Bone marrow (tissue), 2 donors: ENCODE results near the gene CASKIN1.

ENCODE experiments used
- DNase-seq, 2 donors: peaks; one replicate each; lab custom pipeline; 2025; lab: John Stamatoyannopoulos, UW

Gene CASKIN1

DNA sequence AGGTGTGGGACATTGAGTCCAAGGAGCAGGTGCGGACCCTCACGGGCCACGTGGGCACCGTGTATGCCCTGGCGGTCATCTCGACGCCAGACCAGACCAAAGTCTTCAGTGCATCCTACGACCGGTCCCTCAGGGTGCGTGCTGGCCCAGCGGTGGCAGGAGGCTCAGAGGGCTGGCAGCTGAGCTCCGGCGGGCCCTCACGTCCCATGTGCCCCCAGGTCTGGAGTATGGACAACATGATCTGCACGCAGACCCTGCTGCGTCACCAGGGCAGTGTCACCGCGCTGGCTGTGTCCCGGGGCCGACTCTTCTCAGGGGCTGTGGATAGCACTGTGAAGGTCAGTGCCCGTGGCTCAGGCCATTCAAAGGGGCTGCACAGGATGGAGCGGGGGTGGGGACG, 20.4 kb downstream of the CASKIN1 start:
- DNase-seq: no peak

DNA sequence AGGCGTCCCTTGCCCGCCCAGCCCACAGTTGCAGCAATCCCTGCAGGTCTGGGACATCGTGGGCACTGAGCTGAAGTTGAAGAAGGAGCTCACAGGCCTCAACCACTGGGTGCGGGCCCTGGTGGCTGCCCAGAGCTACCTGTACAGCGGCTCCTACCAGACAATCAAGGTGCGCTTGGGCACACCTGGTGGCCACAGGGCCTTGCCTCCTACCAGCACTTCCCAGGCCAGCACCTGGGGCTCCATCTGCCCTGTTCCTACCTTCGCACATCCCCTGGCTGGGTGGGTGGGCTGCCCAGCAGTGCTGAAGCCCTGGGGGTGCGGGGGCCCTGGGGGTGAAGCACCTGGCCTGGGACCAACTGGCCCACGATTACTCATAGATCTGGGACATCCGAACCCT, 21.0 kb downstream of the CASKIN1 start:
- no peak for DNase-seq

DNA sequence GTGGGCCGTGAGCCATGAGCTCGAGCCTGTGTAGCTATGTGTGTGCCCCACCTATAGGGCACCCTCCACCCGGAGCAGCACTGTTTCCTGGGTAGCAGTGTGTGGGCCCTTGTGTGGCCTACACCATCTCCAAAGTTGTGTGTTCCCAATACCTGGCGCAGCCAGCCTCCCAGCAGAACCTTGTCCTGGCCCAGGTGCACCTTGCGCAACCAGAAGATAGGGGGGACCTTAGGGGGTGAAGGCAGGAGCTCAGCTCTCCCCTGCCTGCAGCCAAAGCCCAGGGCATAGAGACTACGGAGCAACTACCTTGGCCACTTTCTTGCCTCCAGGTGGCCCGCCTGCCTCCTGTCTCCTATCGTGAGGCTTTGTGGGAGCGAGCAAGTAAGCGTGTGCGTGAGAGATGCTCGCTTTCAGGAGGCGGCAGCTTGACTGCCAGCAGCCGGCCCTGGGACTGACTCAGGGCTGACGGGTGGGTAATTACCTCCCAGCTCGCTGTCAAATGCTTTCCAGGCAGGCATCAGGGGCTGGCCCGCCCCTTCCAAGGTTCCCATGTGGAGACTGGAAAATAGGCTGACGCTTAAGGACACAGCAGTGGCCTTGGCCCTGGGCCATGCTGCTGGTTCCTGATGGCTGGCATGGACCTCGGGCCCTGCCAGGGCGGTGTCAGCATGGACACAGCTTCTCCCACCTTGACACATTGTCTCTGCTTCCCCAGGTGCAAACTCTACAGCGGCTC, 21.8 kb downstream of the CASKIN1 start:
- no peak for DNase-seq

DNA sequence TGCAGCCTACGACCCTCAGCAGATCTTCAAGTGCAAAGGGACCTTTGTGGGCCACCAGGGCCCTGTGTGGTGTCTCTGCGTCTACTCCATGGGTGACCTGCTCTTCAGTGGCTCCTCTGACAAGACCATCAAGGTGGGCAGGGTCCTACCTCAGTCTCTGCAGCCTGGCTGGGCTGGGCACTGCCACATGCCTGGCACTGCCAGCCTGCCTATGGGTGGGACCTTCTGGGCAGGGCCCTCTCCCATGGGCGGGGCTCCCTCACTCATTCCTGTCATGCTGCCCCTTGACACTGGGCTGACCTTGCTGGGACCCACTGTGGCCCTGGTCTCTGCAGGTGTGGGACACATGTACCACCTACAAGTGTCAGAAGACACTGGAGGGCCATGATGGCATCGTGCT, 22.5 kb downstream of the CASKIN1 start:
- DNase-seq: no peak

DNA sequence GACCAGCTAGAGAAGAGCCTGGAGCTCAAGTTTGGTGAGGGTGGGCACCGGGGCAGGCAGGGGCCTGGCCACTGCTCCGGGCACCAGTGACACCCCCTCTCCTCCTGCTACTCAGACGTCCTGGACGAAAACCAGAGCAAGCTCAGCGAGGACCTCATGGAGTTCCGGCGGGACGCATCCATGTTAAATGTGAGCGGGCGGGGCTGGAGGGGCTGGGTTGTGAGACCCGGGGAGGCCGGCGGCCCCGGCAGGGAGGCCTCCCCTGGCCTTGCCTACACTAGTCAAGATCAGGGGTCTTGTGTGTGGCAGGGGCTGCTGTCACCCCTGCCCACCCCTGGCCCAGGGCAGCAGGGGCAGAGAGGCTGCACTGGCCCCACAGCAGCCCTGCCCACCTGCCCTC, 23.0 kb downstream of the CASKIN1 start:
- DNase-seq: no peak

DNA sequence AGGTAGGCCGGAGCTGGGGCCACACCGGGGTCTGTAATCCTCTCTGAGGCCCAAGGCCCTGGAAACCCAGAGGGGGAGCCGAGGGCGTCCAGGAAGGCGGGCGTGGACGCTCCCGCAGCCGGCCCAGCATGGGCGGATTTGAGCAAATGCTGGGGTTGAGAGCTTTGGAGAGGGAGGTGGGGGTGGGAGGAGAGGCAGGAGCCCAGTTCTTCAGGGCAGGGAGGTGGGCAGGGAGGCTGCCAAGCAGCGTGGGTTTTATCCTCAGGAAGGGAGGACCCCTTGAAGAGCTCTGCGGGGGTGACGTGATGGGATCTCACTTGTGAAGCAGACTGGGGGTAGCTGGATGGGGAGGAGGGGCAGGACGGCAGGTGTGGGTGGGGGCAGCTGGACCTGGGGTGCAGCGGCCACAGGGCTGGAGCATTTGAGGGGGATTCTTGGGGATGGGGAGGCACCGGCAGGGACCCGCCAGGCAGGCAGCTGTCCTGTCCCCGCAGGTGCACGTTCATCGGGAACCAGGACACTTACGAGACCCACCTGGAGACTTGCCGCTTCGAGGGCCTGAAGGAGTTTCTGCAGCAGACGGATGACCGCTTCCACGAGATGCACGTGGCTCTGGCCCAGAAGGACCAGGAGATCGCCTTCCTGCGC, 23.6 kb downstream of the CASKIN1 start:
- no peak for DNase-seq

DNA sequence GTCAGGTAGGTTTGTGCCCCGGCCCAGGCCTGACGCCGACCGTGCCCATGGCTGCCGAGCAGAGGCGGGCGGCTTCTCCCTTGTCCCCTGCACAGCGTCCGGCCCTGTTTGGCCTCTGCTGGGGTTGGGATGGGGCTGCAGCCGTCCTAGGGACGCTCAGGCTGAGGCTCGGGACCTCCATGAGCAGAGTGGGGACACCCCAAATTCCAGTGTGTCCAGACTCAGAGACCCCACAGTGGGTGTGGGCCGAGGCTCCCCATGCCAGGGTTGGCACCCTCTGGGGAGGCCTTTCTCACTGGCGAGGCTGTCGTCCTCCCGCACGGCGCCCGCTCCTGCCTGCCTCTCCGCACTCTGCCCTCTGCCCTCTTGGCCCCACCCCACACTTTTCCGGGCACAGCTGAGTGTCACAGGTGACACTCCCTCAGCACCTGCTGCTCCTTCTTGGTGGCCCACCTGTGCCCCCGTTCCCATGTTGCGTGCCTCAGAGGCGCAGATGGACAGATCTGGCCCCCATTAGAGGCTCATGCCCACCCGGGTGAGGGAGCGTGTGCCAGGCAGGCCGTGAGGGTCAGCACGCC, 24.7 kb downstream of the CASKIN1 start:
- no peak for DNase-seq

DNA sequence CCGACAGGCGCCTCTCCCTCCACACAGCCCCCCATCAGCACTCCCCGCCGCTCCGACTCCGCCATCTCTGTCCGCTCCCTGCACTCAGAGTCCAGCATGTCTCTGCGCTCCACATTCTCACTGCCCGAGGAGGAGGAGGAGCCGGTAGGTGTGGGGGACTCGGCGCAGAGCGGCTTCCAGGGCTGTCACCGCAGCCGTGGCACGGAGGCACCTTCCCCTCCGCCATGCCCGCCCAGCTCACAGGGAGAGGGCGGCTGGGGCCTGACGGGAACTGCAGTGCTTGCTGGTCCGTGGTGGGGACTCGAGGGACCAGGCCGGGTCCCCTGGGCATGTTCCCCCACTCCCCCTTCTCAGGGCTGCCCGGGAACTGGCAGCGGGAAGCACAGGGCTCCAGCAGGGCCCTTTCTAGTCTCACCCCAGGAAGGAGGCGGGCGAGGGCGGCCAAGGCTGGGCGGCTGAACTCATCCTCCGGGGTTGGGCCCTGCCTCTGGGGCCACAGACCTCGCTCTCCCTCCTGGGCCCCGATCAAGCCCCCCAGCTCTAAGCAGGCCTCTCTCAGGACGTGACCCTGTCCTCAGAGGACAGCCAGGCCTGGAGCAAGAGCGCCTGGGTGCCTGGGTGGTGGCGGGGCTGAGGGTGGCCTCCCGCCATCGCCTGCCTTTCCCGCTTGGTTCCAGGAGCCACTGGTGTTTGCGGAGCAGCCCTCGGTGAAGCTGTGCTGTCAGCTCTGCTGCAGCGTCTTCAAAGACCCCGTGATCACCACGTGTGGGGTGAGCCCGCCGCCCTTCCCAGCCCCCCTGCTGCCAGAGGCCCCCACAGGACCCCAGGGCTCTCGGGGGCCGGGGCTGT, 25.6 kb downstream of the CASKIN1 start:
- DNase-seq: no peak

DNA sequence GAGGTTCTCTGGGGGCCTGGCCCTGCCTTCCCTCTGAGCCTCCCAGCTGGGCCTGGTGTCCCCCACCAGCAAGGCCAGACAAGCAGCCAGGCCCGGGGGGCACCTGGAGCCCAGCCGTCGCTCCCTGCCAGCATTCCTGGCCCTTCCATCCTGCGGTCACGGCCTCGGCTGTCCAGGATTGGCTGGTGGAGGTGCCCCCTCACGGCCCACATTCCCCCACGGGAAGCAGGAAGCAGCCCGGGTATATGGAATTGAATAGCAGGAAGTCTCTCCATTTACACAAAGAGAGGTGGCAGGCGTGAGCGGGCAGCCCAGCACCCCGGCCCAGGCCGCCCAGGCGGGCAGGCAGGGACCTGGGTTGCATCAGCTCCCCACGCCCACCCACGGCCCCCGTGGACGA, 26.3 kb downstream of the CASKIN1 start:
- DNase-seq: no peak

DNA sequence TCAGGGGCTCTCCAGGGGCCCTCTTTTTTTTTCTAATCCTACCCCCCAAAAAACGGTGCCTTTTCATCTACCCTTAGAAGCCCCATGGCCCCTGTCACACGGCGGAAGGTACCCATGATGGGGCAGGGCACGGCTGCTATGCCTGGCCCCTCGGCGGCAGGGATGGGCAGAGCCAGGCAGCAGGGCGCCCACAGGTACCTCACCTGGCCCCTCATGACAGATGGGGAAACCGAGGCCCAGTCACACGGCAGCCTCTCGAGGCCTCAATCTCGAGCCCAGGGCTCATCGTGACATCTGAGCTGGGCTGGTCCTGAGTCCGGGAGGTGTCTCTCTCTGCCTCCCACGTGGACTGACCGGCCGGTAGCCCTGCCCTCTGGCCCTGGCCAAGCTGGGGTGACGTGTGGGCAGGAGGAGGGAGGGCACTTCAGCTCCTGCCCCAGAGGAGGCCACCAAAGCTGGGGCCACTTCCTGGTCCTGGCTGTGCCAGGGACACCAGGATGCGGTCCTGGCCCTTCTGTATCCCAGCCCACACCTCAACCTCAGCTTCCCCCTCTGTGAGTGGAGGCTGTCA, 29.3 kb downstream of the CASKIN1 start:
- no peak for DNase-seq

DNA sequence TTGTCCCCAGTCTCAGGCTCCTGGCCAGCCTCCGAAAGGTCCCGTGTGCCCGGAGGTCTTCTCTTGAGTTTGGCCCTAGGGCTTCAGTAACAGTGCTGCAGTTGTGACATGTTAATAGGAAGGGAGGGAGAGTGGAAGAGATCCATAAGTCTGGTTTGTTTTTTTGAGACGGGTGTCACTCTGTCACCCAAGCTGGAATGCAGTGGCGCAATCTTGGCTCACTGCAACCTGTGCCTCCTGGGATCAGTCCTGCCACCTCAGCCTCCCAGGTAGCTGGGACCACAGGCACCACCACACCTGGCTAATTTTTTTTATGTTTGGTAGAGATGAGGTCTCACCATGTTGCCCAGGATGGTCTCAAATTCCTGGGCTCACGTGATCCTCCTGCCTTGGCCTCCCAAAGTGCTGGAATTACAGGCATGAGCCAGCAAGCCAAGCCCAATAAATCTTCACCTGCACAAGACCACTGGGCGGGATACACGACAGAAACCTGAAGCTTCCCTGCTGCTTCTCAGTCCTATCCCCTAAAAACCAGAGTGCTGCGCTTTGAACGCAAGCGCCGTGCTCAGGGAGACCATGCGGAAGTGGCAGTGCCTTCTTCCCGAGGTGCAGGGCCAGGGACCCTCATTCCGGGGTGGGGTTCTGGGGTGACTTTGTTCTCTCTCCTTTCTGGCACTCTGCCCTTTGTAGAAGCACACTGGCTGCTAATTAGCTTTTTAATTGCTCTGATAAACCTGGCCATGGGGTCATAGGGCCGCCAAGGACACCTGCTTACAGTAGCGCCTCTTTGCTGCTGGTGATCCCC, 29.9 kb downstream of the CASKIN1 start:
- DNase-seq: no peak

DNA sequence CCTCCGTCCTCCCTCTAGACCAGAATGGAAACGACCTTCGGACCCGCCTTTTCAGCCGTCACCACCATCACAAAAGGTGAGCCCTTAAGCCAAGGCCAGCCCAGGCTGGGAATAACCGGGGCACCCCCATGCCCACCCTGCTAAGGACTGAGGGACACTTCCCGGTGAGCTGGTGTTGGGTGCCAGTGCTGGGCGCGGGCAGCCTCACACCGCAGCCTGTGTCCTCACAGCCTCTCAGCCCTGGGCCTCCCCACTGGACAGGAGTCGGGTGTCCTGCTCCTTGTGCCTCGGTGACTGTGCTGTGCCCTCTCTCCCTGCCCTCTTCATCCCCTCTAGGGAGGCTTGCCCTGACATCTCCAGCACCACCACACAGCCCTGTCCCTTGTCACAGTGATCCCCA, 30.5 kb downstream of the CASKIN1 start:
- no peak for DNase-seq

DNA sequence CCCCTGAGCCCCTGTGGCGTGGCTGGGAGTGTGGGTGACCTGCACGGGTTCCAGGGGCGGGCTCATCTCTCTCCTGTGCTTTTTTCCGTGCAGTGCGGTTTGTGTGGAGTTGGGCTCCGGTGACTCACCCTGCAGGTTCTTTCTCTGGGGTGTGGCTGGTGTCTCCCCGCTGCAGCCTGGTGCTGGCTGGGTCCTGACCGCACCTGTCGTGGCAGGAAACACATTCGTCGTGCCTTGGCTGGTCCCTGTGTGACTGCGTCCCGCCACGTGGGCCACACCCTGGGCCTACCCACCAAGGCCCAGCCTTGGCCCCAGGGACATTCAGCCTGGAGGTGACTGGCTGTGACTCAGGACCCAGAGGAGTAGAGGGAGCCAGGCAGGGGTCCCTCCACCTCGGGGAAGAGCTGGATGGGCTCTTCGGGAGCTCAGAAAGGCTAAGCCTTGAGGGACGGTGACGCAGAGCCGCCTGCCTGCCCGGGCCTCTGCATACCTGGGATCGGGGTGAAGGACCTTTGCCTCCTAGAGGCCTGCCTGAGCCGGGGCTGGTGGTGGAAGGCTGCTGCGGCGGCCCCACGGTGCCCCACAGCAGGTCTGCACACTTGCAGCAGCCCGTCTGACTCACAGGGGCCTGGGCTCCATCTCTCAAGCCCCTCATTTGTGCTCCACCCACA, 33.1 kb downstream of the CASKIN1 start:
- no peak for DNase-seq

DNA sequence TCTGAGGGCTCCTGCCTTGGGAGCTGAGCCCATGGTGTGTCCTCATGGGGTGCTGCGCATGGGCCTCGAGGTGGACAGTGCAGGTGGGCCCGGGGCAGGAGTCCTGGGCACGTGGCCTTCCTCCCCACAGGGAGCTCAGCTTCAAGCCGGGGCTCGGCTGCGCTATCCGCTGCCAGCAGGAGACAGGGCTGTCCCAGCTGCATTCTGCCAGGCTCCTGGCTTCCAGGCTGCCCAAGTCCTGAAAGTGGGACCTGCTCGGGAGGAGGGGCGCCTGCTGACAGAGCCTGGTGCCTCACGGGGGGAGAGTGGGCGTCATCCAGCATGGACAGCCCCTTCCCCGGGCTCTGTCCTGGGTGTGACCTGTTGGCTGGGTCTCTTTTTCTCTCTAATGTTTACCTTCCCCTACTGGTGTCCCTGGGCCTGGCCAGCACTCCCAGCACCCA, 33.7 kb downstream of the CASKIN1 start:
- DNase-seq: no peak

DNA sequence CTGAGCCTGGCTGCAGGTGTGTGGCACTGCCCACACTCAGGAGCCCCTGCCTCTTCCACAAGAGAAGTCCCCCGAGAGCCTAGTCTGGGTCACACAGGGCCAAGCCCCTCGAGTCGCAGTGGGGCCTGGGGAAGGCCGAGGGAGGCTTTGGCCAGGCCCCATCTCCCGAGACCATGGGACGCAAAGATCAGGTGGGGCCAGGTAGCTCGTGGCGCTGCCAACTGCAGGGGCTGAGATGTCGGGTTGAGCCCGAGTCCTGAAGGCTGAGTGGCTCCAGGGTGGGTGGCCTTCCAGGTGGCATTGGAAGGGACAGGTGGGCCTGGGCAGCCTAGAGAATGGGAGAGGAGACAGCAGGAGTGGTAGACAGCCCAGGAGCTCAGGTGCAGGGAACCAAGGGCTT, 34.5 kb downstream of the CASKIN1 start:
- DNase-seq: no peak

DNA sequence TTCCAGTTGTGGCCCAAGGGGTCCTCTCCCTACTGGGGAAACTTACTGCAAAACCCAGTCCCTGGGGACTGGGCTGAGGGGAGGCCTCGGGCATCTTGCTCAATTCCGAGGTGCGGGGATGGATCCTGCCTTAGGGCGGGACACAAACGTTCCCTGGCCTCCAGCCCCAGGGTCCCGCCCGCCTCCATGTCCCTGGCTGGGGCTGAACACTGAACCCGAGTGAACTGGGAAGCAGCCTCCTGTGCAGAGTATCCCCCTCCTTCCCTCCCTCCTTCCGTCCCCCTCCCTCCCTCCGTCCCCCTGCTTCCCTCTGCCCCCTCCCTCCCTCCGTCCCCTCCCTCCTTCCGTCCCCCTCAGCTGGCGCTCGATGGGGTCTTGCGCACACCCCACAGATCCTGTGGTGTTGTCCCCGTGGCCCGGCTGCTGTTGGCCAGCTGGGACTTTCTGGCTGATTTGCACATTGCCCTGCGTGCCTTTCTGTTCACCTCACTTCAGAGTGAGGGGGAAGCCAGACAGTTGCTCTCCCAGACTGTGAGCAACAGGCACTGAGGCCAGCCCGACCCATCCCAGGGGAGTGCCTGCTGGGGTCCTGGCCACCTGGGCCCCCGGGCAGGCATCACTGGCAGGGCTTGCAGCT, 35.4 kb downstream of the CASKIN1 start:
- no peak for DNase-seq

DNA sequence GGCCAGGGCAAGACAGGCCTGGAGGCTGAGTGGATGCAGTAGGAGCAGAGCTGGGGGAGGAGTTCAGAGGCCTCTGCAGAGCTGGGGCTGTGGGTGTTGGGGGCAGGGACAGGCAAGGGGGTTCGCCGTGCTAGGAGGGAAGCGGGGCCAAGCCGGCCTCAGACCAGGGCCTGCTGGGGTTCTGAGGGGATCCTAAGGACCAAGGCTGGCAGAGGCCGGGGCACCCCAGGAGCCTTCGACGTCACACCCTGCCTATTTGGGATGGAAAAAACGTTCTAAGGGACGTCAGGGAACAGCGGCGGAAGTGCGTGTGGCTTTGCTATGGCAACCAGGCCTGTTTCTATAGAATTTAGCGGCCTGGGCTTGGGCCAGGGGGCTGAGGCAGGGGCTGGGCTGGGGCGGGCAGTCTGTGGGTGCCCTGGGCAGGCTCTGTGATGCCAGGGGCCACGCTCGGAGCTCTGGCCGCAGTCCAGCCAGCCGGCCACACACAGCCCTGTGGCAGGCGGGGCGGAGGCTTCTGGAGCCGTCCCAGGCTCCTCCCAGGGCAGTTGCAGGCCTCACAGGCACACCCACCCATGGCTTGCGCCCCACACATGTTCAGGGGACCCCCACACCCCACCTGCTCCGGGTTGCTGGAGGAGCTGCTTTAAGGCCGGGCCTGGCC, 37.1 kb downstream of the CASKIN1 start:
- DNase-seq: no peak

DNA sequence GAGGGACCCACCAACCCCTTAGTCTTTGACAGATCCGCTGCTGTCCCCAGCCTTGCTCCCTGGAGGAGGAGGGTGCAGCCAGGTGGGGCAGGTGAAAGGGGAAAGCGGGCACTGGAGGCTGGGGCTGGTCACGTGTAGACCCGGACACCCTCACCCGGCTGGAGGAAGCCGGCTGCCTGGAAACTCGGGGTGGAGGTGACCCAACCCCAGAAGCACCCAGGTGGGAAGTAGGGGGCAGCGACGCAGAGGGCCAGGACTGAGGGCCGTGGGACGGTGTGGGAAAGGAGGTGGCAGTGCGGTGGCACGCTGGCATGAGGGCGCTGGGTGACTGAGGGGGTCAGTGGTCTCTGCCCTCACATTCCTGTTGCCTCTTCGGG, 38.2 kb downstream of the CASKIN1 start:
- no peak for DNase-seq

DNA sequence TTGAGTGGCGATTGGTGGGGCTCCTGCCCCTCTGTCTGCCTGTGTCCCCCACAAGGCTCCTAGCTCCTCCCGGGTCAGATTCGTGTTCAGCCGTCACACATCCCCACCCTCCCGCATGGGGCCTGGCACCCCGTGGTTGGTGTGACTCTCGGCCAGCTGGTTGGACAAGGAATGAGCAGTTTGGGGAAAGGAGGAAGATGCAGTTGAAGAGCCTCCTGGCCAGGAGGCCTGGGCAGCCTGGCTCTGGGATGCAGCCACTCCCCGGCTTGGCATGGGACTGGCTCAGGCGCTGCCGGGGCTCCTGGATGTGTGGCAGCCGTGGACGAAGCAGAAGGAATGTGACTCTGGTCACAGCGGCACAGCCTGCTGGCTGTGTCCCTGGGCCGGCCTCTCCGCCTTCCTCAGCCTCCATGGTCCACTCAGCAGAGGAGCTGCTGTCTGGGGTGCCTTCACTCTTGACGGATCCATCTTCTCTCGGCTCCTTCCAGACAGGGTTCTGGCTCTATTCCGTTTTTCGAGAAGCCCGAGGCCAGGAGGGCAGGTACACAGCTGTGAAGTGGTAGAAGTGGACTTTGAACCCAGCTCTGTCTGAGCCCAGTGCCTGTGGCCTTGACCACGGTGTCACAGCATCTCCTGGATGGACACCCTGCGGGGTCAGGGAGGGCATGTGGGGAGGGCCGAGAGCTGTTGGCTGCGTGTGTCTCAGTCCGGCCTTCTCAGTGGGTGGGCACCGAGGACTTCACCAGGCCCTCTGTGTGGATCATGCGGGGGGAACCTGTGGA, 38.7 kb downstream of the CASKIN1 start:
- DNase-seq: no peak
